Fibroblast of villous mesenchyme (primary cell): ENCODE results near the gene SETD7. TPM values are rescaled to one million over a fixed set of nuclear protein-coding genes. Genes with fewer than 3 reads are reported as not detected.

Experiments used
- DNase-seq: peaks from one replicate; pipeline ENCODE4 v3.0.0-alpha.2; 2010; ENCODE audit warnings: low read depth
- H3K4me3 ChIP-seq: 2 replicates; pipeline ENCODE4 v1.5.1; 2011; ENCODE audit warnings: low read depth, mild to moderate bottlenecking, low read length
- total RNA-seq: library from RNA; depleted of rRNA; stranded (reverse); fragments of >200 nt; gene quantifications from 2 replicates; pipeline ENCODE4 v1.2.3, GENCODE V29; 2012
- TF ChIP-seq, protein P1 (sequence below): IDR thresholded peaks from 2 replicates; pipeline ENCODE4 v1.5.1; 2012; ENCODE audit warnings: low read depth, mild to moderate bottlenecking, low read length; ENCODE audit not compliant: insufficient read depth

SETD7 gene
- total RNA-seq, 1 donor, result 107 TPM

GRCh38 chr4:139599076-139599475, 43.1 kb upstream of the SETD7 start:
- TF ChIP-seq, protein P1, sequence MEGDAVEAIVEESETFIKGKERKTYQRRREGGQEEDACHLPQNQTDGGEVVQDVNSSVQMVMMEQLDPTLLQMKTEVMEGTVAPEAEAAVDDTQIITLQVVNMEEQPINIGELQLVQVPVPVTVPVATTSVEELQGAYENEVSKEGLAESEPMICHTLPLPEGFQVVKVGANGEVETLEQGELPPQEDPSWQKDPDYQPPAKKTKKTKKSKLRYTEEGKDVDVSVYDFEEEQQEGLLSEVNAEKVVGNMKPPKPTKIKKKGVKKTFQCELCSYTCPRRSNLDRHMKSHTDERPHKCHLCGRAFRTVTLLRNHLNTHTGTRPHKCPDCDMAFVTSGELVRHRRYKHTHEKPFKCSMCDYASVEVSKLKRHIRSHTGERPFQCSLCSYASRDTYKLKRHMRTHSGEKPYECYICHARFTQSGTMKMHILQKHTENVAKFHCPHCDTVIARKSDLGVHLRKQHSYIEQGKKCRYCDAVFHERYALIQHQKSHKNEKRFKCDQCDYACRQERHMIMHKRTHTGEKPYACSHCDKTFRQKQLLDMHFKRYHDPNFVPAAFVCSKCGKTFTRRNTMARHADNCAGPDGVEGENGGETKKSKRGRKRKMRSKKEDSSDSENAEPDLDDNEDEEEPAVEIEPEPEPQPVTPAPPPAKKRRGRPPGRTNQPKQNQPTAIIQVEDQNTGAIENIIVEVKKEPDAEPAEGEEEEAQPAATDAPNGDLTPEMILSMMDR, result no peak
- DNase-seq, result no peak
- H3K4me3 ChIP-seq, result no peak overlapping the region

GRCh38 chr4:139596684-139597279, 40.8 kb upstream of the SETD7 start:
- TF ChIP-seq, protein P1, result no peak
- no peak for DNase-seq
- H3K4me3 ChIP-seq, result no peak overlapping the region

DNA sequence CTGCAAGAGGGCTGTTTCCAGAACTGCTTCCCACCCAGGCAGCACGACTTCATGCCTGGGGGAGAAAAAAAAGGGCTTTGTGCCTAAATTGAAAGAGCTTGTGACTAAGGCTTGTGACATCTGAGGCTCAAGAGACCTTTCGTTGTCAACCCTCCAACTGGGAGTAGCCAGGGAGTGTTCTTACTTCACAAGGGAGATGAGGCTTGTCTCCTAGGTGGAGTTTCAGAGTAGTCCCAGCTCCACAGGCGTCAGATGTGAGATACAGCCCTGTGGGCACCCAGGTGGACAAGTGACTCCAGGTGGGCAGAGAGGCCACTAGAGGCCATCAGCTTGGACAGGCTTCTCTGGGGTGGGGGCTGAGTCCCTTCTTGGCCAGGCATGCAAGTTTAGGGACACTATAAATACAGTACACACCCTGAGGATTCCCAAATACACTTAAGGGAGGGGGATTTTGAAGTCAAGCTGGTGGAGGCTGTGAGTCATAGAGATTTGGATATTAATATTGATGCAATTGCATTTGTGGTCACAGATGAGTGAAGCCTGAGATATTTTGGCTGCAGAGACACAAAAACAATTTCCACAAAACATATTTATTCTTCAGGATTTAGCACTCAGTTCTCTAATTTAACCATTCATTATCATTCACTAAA, 40.1 kb upstream of the SETD7 start:
- no peak overlapping the region for H3K4me3 ChIP-seq
- TF ChIP-seq, protein P1, result no peak
- no peak for DNase-seq

DNA sequence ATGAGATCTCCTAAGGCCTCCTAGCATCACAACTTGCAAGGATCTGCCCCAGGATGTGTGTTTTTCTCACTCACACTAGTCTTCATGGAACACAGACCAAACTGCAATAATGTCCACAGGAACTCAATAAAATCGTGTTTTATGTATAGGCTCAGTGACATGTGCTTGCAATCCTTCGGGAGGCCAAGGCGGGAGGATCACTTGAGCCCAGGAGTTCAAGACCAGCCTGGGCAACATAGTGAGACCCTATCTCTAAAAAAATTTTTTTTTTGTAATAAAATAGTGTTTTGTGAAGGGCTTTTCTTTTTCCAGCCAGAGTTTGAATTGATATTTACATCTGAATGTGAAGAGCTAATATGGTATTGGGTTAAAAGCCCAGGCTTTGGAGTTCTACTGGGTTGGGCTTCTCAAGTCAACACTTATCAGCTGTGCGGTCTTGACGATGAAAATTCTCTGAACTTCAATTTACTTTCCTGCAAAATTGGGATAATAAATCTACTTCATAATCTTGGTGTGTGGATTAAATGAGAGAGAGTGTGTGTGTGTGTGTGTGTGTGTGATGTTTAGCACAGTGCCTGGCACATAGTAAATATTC, 38.7 kb upstream of the SETD7 start:
- H3K4me3 ChIP-seq, result no peak overlapping the region
- TF ChIP-seq, protein P1, result no peak
- DNase-seq, result no peak

GRCh38 chr4:139593091-139593564, 37.1 kb upstream of the SETD7 start:
- DNase-seq, result peak; percentile 48
- TF ChIP-seq, protein P1, result no peak
- H3K4me3 ChIP-seq, result no peak overlapping the region

GRCh38 chr4:139589336-139590018, 33.5 kb upstream of the SETD7 start:
- no peak for DNase-seq
- no peak overlapping the region for H3K4me3 ChIP-seq
- TF ChIP-seq, protein P1, result no peak
